Neural crest cell (in vitro differentiated cells): ENCODE measurements around the gene TRIM52. TPM values are rescaled to one million over a fixed set of nuclear protein-coding genes. Genes with fewer than 3 reads are reported as not detected.

ENCODE experiments used
- DNase-seq: peaks from one replicate; pipeline ENCODE4 v3.0.0; 2021; ENCODE audit warnings: low read depth, mixed read lengths, low spot score
- H3K27ac Mint-ChIP-seq: one replicate; pipeline ENCODE4 v1.8.0; 2021; ENCODE audit warnings: mild to moderate bottlenecking, mixed read lengths; ENCODE audit not compliant: unreplicated experiment
- H3K27me3 Mint-ChIP-seq: 2 replicates; pipeline ENCODE4 v1.8.0; 2021; ENCODE audit warnings: low read depth, mild to moderate bottlenecking, mixed read lengths
- H3K36me3 Mint-ChIP-seq: 2 replicates; pipeline ENCODE4 v1.8.0; 2021; ENCODE audit warnings: low read depth, mild to moderate bottlenecking, mixed read lengths
- H3K4me1 Mint-ChIP-seq: 2 replicates; pipeline ENCODE4 v1.8.0; 2021; ENCODE audit warnings: mixed read lengths
- H3K4me3 Mint-ChIP-seq: one replicate; pipeline ENCODE4 v1.8.0; 2021; ENCODE audit warnings: mild to moderate bottlenecking, mixed read lengths
- H3K9me3 Mint-ChIP-seq: 2 replicates; pipeline ENCODE4 v1.8.0; 2021; ENCODE audit warnings: mixed read lengths
- CTCF ChIP-seq: fragments of 200-600 bp; sonication (generic); conservative IDR thresholded peaks from 2 replicates; pipeline ENCODE4 v1.5.0; 2021; ENCODE audit warnings: antibody characterized with exemption, mild to moderate bottlenecking
- total RNA-seq: library from RNA; stranded (reverse); gene quantifications from 2 replicates; pipeline ENCODE4 v1.2.1, GENCODE V29; 2021

Gene TRIM52
- total RNA-seq, 1 donor from 2014 or later: 9.0 TPM

- Mint-ChIP-seq H3K27ac (no peak overlapping the region), H3K27me3 (no peaks in the 10 kb centered on the region), H3K36me3 (peaks cover 6% of the 10 kb centered on the region), H3K4me1 (peaks cover 54% of the 10 kb centered on the region), H3K9me3 (no peaks in the 10 kb centered on the region), H3K4me3 (peak overlapping the region; percentile 97)
- no peak for DNase-seq
- no peak for TF ChIP-seq CTCF
Observed at GRCh38 chr5:181258576-181258975, 2.4 kb downstream of the TRIM52 start.

- H3K36me3 Mint-ChIP-seq: peaks cover 11% of the 10 kb centered on the region
- no peak for DNase-seq
- H3K27me3 Mint-ChIP-seq: no peaks in the 10 kb centered on the region
- no peaks in the 10 kb centered on the region for H3K9me3 Mint-ChIP-seq
- H3K4me1 Mint-ChIP-seq: peaks cover 63% of the 10 kb centered on the region
- H3K27ac Mint-ChIP-seq: no peak overlapping the region
- H3K4me3 Mint-ChIP-seq: no peak overlapping the region
- no peak for TF ChIP-seq CTCF
Observed at GRCh38 chr5:181255836-181256578, 4.9 kb downstream of the TRIM52 start.

GRCh38 chr5:181255276-181255675 is 5.7 kb downstream of the TRIM52 start:
- H3K27me3 Mint-ChIP-seq: no peaks in the 10 kb centered on the region

GRCh38 chr5:181248277-181248676 is 12.7 kb downstream of the TRIM52 start:
- no peak for TF ChIP-seq CTCF
- DNase-seq: no peak
- peaks cover 11% of the 10 kb centered on the region for H3K36me3 Mint-ChIP-seq
- peak overlapping the region; percentile 85 for H3K27ac Mint-ChIP-seq
- H3K4me1 Mint-ChIP-seq: peaks cover 63% of the 10 kb centered on the region
- peaks cover 6% of the 10 kb centered on the region for H3K27me3 Mint-ChIP-seq
- peak overlapping the region; percentile 100 for H3K4me3 Mint-ChIP-seq
- H3K9me3 Mint-ChIP-seq: no peaks in the 10 kb centered on the region

More at GRCh38 chr5:181255276-181255675, 5.7 kb downstream of the TRIM52 start:
- H3K4me3 Mint-ChIP-seq: no peak overlapping the region
- no peak for TF ChIP-seq CTCF
- DNase-seq: no peak
- H3K4me1 Mint-ChIP-seq: peaks cover 60% of the 10 kb centered on the region
- peaks cover 11% of the 10 kb centered on the region for H3K36me3 Mint-ChIP-seq
- H3K27ac Mint-ChIP-seq: no peak overlapping the region
- no peaks in the 10 kb centered on the region for H3K9me3 Mint-ChIP-seq

GRCh38 chr5:181246276-181247049 is 14.5 kb downstream of the TRIM52 start:
- TF ChIP-seq CTCF: no peak
- H3K4me3 Mint-ChIP-seq: peak overlapping the region; percentile 100
- H3K36me3 Mint-ChIP-seq: peaks cover 21% of the 10 kb centered on the region
- no peaks in the 10 kb centered on the region for H3K9me3 Mint-ChIP-seq
- peaks cover 74% of the 10 kb centered on the region for H3K4me1 Mint-ChIP-seq
- peak overlapping the region; percentile 96 for H3K27ac Mint-ChIP-seq
- peak; percentile 74 for DNase-seq
- H3K27me3 Mint-ChIP-seq: peaks cover 6% of the 10 kb centered on the region
